H1 (cell line): ENCODE measurements around the gene PAX7. TPM values are rescaled to one million over a fixed set of nuclear protein-coding genes. Genes with fewer than 3 reads are reported as not detected.

ENCODE experiments used
- CTCF ChIA-PET: fragments of 300-600 bp; sonication (Branson Sonifier 250); formaldehyde crosslinking; loops from one replicate; lab custom pipeline; 2021; ENCODE audit not compliant: partially characterized antibody; lab: Charles Lee
- POLR2A ChIA-PET: fragments of 300-600 bp; sonication (Branson Sonifier 250); formaldehyde crosslinking; loops from one replicate; lab custom pipeline; 2021; ENCODE audit warnings: inconsistent platforms; ENCODE audit not compliant: partially characterized antibody; lab: Charles Lee
- DNase-seq, 2 experiments: peaks; one replicate each; pipeline versions ENCODE4 v3.0.0 to v3.0.0-alpha.2; 2010 to 2022; ENCODE audit warnings: low spot score in 2 of 2, low read depth in 1 of 2, mixed read lengths in 1 of 2
- FAIRE-seq: peaks from 2 replicates; lab custom pipeline; 2011; peaks lifted over from hg19 to GRCh38; lab: Jason Lieb, UNC
- H2AFZ ChIP-seq: 2 replicates; pipeline ENCODE4 v1.8.1; 2012; ENCODE audit warnings: low read length, inconsistent platforms
- H2AK5ac ChIP-seq: 2 replicates; pipeline ENCODE4 v1.6.1; 2013; ENCODE audit warnings: low read depth, low read length
- H2BK120ac ChIP-seq: replicated peaks from 2 replicates; pipeline ENCODE3; 2013; ENCODE audit warnings: low read depth, low read length, inconsistent platforms
- H2BK12ac ChIP-seq: 2 replicates; pipeline ENCODE4 v1.6.1; 2013; ENCODE audit warnings: low read depth, low read length
- H2BK15ac ChIP-seq: 2 replicates; pipeline ENCODE4 v1.6.1; 2013; ENCODE audit warnings: low read length
- H2BK20ac ChIP-seq: 2 replicates; pipeline ENCODE4 v1.6.1; 2013; ENCODE audit warnings: low read length
- H2BK5ac ChIP-seq: 2 replicates; pipeline ENCODE4 v1.6.1; 2013; ENCODE audit warnings: low read depth, low read length
- H3K14ac ChIP-seq: 2 replicates; pipeline ENCODE4 v1.6.1; 2013; ENCODE audit warnings: inconsistent platforms; ENCODE audit not compliant: insufficient read length
- H3K18ac ChIP-seq: 2 replicates; pipeline ENCODE4 v1.6.1; 2013; ENCODE audit warnings: low read length; ENCODE audit errors: extremely low read depth
- H3K23ac ChIP-seq: 2 replicates; pipeline ENCODE4 v1.6.1; 2013; ENCODE audit warnings: inconsistent platforms; ENCODE audit not compliant: insufficient read length
- H3K23me2 ChIP-seq: 2 replicates; pipeline ENCODE4 v1.6.1; 2013; ENCODE audit warnings: low read depth, low read length
- H3K27ac ChIP-seq: 2 replicates; pipeline ENCODE4 v1.6.1; 2011; ENCODE audit warnings: low read depth, low read length, inconsistent platforms
- H3K27me3 ChIP-seq, 4 experiments: replicated peaks in 1 of 4; 1 replicate in 1 of 4; 2 replicates in 3 of 4; pipeline versions ENCODE4 v1.6.1 to v1.8.1; 2011 to 2013; ENCODE audit warnings: low read length in 3 of 4, mild to moderate bottlenecking in 3 of 4, inconsistent platforms in 2 of 4, mixed read lengths in 2 of 4, moderate library complexity in 1 of 4; ENCODE audit not compliant: control insufficient read depth in 3 of 4, insufficient read depth in 3 of 4; ENCODE audit errors: extremely low read depth in 1 of 4
- H3K36me3 ChIP-seq, 4 experiments: 2 replicates each; pipeline versions ENCODE4 v1.6.1 to v1.8.1; 2011 to 2013; ENCODE audit warnings: mild to moderate bottlenecking in 4 of 4, low read length in 3 of 4, moderate library complexity in 2 of 4, control low read depth in 1 of 4, inconsistent platforms in 1 of 4; ENCODE audit not compliant: insufficient read depth in 4 of 4, control insufficient read depth in 2 of 4
- H3K4ac ChIP-seq: replicated peaks from 2 replicates; pipeline ENCODE3; 2013; ENCODE audit warnings: low read length, low read depth, mixed read lengths, inconsistent platforms; ENCODE audit not compliant: insufficient read length
- H3K4me1 ChIP-seq, 4 experiments: replicated peaks in 1 of 4; 1 replicate in 1 of 4; 2 replicates in 3 of 4; pipeline versions ENCODE4 v1.6.1 to v1.8.1; 2011 to 2013; ENCODE audit warnings: low read length in 3 of 4, inconsistent platforms in 2 of 4, mixed read lengths in 1 of 4; ENCODE audit not compliant: insufficient read depth in 4 of 4, control insufficient read depth in 3 of 4
- H3K4me2 ChIP-seq, 2 experiments: 2 replicates each; pipeline versions ENCODE4 v1.6.1 to v1.8.1; 2011 to 2013; ENCODE audit warnings: low read depth in 2 of 2, low read length in 2 of 2, control low read depth in 1 of 2, inconsistent platforms in 1 of 2, mild to moderate bottlenecking in 1 of 2; ENCODE audit not compliant: insufficient read depth in 1 of 2
- H3K4me3 ChIP-seq, 4 experiments: fragments of 200-600, 300-600 bp in 1 of 4; sonication (generic), shearing (Covaris generic), sonication (Bioruptor Twin) in 1 of 4; 2 replicates each; pipeline versions ENCODE4 v1.5.1 to v1.8.1; 2011 to 2016; ENCODE audit warnings: low read length in 4 of 4, low read depth in 3 of 4, control low read depth in 2 of 4, inconsistent platforms in 2 of 4, mild to moderate bottlenecking in 2 of 4, mixed read lengths in 1 of 4, moderate library complexity in 1 of 4; ENCODE audit not compliant: insufficient read depth in 2 of 4; ENCODE audit errors: extremely low read depth in 1 of 4
- H3K56ac ChIP-seq: replicated peaks from 2 replicates; pipeline ENCODE3; 2013; ENCODE audit warnings: low read depth, mild to moderate bottlenecking, mixed read lengths, low read length, inconsistent platforms; ENCODE audit not compliant: insufficient read length
- H3K79me1 ChIP-seq: 2 replicates; pipeline ENCODE4 v1.6.1; 2013; ENCODE audit warnings: low read depth, low read length, control low read depth
- H3K79me2 ChIP-seq, 2 experiments: 2 replicates each; pipeline versions ENCODE4 v1.6.1 to v1.8.1; 2012 to 2013; ENCODE audit warnings: low read length in 2 of 2, mild to moderate bottlenecking in 2 of 2, inconsistent platforms in 1 of 2; ENCODE audit not compliant: insufficient read depth in 2 of 2, control insufficient read depth in 1 of 2
- H3K9ac ChIP-seq, 4 experiments: replicated peaks in 1 of 4; 1 replicate in 1 of 4; 2 replicates in 3 of 4; pipeline versions ENCODE4 v1.6.1 to v1.8.1; 2011 to 2013; ENCODE audit warnings: low read depth in 3 of 4, low read length in 3 of 4, control low read depth in 2 of 4, mild to moderate bottlenecking in 2 of 4, moderate library complexity in 2 of 4, inconsistent platforms in 1 of 4; ENCODE audit errors: extremely low read depth in 1 of 4
- H3K9me3 ChIP-seq, 2 experiments: 2 replicates each; pipeline versions ENCODE4 v1.6.1 to v1.8.1; 2012 to 2013; ENCODE audit warnings: mild to moderate bottlenecking in 2 of 2, moderate library complexity in 2 of 2, control low read depth in 1 of 2, inconsistent platforms in 1 of 2, low read depth in 1 of 2, low read length in 1 of 2, mixed read lengths in 1 of 2; ENCODE audit not compliant: insufficient read depth in 2 of 2
- H4K20me1 ChIP-seq, 2 experiments: replicated peaks in 1 of 2; 2 replicates each; pipeline versions ENCODE3 to v1.8.1; 2011 to 2013; ENCODE audit warnings: inconsistent platforms in 2 of 2, low read length in 2 of 2, mild to moderate bottlenecking in 1 of 2; ENCODE audit not compliant: insufficient read depth in 2 of 2, control insufficient read depth in 1 of 2
- H4K5ac ChIP-seq: 2 replicates; pipeline ENCODE4 v1.6.1; 2013; ENCODE audit warnings: low read length, low read depth, mixed read lengths, inconsistent platforms; ENCODE audit not compliant: insufficient read length
- H4K8ac ChIP-seq: 2 replicates; pipeline ENCODE4 v1.8.0; 2013; ENCODE audit warnings: mild to moderate bottlenecking, moderate library complexity, low read length, inconsistent platforms; ENCODE audit not compliant: insufficient read depth; ENCODE audit errors: extremely low read depth
- H4K91ac ChIP-seq: replicated peaks from 2 replicates; pipeline ENCODE3; 2013; ENCODE audit warnings: low read length, mixed read lengths, inconsistent platforms; ENCODE audit not compliant: insufficient read length
- BCL11A ChIP-seq, 2 experiments: IDR thresholded peaks; one replicate each; pipeline ENCODE4 v1.6.1; 2011; ENCODE audit warnings: low read depth in 2 of 2, low read length in 2 of 2, mild to moderate bottlenecking in 2 of 2
- CREB1 ChIP-seq: IDR thresholded peaks from 2 replicates; pipeline ENCODE4 v1.6.1; 2012; ENCODE audit warnings: inconsistent platforms
- EZH2 ChIP-seq: fragments of 200-600 bp; sonication (generic); IDR thresholded peaks from 2 replicates; pipeline ENCODE4 v1.7.1; 2012; ENCODE audit warnings: low read depth, mild to moderate bottlenecking, moderate library complexity, low read length, inconsistent platforms; ENCODE audit not compliant: severe bottlenecking
- FOSL1 ChIP-seq: IDR thresholded peaks from 2 replicates; pipeline ENCODE4 v1.6.1; 2011; ENCODE audit warnings: mild to moderate bottlenecking, low read depth, low read length, moderate library complexity; ENCODE audit not compliant: insufficient read depth
- HDAC2 ChIP-seq, 2 experiments: fragments of 300-600 bp in 1 of 2; sonication (generic) in 1 of 2; IDR thresholded peaks; 2 replicates each; pipeline ENCODE4 v1.6.1; 2011 to 2012; ENCODE audit warnings: low read depth in 2 of 2, low read length in 2 of 2, mild to moderate bottlenecking in 2 of 2, moderate library complexity in 2 of 2, borderline replicate concordance in 1 of 2, inconsistent platforms in 1 of 2
- JUND ChIP-seq: IDR thresholded peaks from 2 replicates; pipeline ENCODE4 v1.6.1; 2011; ENCODE audit warnings: mild to moderate bottlenecking, improper control_type of control experiment, low read length
- KDM4A ChIP-seq: IDR thresholded peaks from one replicate; pipeline ENCODE4 v1.7.1; 2012; ENCODE audit warnings: low read depth, mild to moderate bottlenecking, moderate library complexity, low read length, inconsistent platforms; ENCODE audit not compliant: severe bottlenecking
- MAFK ChIP-seq: IDR thresholded peaks from 2 replicates; pipeline ENCODE4 v1.6.1; 2012; ENCODE audit warnings: low read depth, mild to moderate bottlenecking, improper control_type of control experiment, low read length
- NANOG ChIP-seq: IDR thresholded peaks from 2 replicates; pipeline ENCODE4 v1.6.1; 2011; ENCODE audit warnings: low read length, low read depth, mild to moderate bottlenecking, inconsistent platforms; ENCODE audit not compliant: insufficient read depth, poor library complexity, severe bottlenecking
- POU5F1 ChIP-seq: IDR thresholded peaks from 2 replicates; pipeline ENCODE4 v1.6.1; 2011; ENCODE audit warnings: low read depth, mild to moderate bottlenecking, low read length, moderate library complexity
- RBBP5 ChIP-seq: IDR thresholded peaks from 2 replicates; pipeline ENCODE4 v1.7.1; 2012; ENCODE audit warnings: low read depth, mild to moderate bottlenecking, inconsistent platforms, low read length, moderate library complexity, borderline replicate concordance
- RNF2 ChIP-seq: fragments of 200-900, 300-1000 bp; sonication (generic); IDR thresholded peaks from 2 replicates; pipeline ENCODE4 v1.7.1; 2016; ENCODE audit warnings: borderline replicate concordance, low read depth, mild to moderate bottlenecking, antibody characterized with exemption, low read length; ENCODE audit not compliant: poor library complexity, severe bottlenecking; ENCODE audit errors: missing control alignments
- SIN3A ChIP-seq, 2 experiments: IDR thresholded peaks in 1 of 2; conservative IDR thresholded peaks in 1 of 2; 2 replicates each; pipeline ENCODE4 v1.6.1; 2011 to 2012; ENCODE audit warnings: low read length in 2 of 2, improper control_type of control experiment in 1 of 2, low read depth in 1 of 2, mild to moderate bottlenecking in 1 of 2
- WGBS, 2 experiments: shearing (Covaris generic) in 1 of 2; methylation state at CpG; one replicate each; pipeline versions ENCODE4 v1.1.6 to v1.1.7; 2013 to 2015; ENCODE audit warnings: low lambda C conversion rate in 2 of 2, mixed read lengths in 2 of 2, inconsistent platforms in 1 of 2, low coverage in 1 of 2, missing lambda C conversion rate in 1 of 2; ENCODE audit not compliant: insufficient replicate concordance in 2 of 2, insufficient coverage in 1 of 2, insufficient read length in 1 of 2; ENCODE audit errors: extremely low coverage in 1 of 2, missing lambda C conversion rate in 1 of 2; 5-methylcytosine and 5-hydroxymethylcytosine counted together
- polyA plus RNA-seq, 7 experiments: library from polyadenylated mRNA; depleted of rRNA in 3 of 7; stranded (reverse) in 5 of 7; unstranded in 2 of 7; fragments of >200 nt in 5 of 7; fragments of 200-250 nt in 2 of 7; gene quantifications; 1 replicate in 5 of 7; 2 replicates in 1 of 7; 4 replicates in 1 of 7; pipeline versions ENCODE4 v1.2.1 to v1.2.3, GENCODE V29; 2011 to 2013; ENCODE audit warnings: missing spikeins in 2 of 7, mixed read lengths in 2 of 7
- total RNA-seq: library from RNA; stranded (reverse); fragmentation: NEBNext Ultra II Directional; extraction: Animal tissue kit (Norgen Biotek cat#: 25700); gene quantifications from 2 replicates; pipeline ENCODE4 v1.2.1, GENCODE V29; 2021

PAX7 gene
- total and polyA plus RNA-seq, 2 of the 8 experiments (the other 6 are each of a cell fraction or from before 2014, with no cell fraction given): not detected

GRCh38 chr1:18764362-18764761 is 133.7 kb downstream of the PAX7 start:
- DNase-seq (no peak), FAIRE-seq (no peak)
- no peak overlapping the region for H4K91ac ChIP-seq
- H4K20me1 ChIP-seq: peaks cover 0 to 2% of the 10 kb centered on the region in 2 experiments
- no peak overlapping the region for H2BK15ac ChIP-seq
- CTCF ChIA-PET: interaction anchor here (1.4 to 4.1 kb wide), 4 partner anchors 10 to 110 kb away, joined by 4 to 19 read pairs (median 4); no protein-coding TSS in a partner anchor
- no peak overlapping the region for H3K9ac ChIP-seq
- no peak overlapping the region for H2AFZ ChIP-seq
- no peaks in the 10 kb centered on the region for H3K79me2 ChIP-seq
- no peak overlapping the region for H2BK120ac ChIP-seq
- POLR2A ChIA-PET: interaction anchor here (1.3 kb wide), 1 partner anchor 13 kb away, joined by 4 read pairs; no protein-coding TSS in a partner anchor
- no peak overlapping the region for H3K27ac ChIP-seq
- H3K79me1 ChIP-seq: no peaks in the 10 kb centered on the region
- H2BK12ac ChIP-seq: no peak overlapping the region
- no peak overlapping the region for H3K56ac ChIP-seq
- no peak overlapping the region for H3K14ac ChIP-seq
- no peak overlapping the region for H4K5ac ChIP-seq
- 80% methylated on average over 7 of the region's 7 CpGs; no CpG with 5 or more reads in 1 of the 2 experiments for WGBS, 2 experiments
- H2BK5ac ChIP-seq: no peak overlapping the region
- no peak overlapping the region for H3K4me3 ChIP-seq
- H3K23ac ChIP-seq: no peak overlapping the region
- no peak overlapping the region for H2AK5ac ChIP-seq
- H2BK20ac ChIP-seq: no peak overlapping the region
- H4K8ac ChIP-seq: no peak overlapping the region
- peaks cover 0 to 2% (median 0%) of the 10 kb centered on the region in 4 experiments; a peak in 2 of 7 replicates for H3K27me3 ChIP-seq
- H3K36me3 ChIP-seq: no peaks in the 10 kb centered on the region
- no peaks in the 10 kb centered on the region for H3K9me3 ChIP-seq
- H3K4ac ChIP-seq: no peak overlapping the region
- no peaks in the 10 kb centered on the region for H3K4me1 ChIP-seq
- H3K4me2 ChIP-seq: no peak overlapping the region
- no peaks in the 10 kb centered on the region for H3K23me2 ChIP-seq
- no peak overlapping the region for H3K18ac ChIP-seq
- TF ChIP-seq JUND (no peak), CREB1 (no peak), POU5F1 (no peak), EZH2 (no peak), MAFK (no peak), FOSL1 (no peak), HDAC2 (IDR thresholded peaks at IDR 0.05; ENCODE audit: borderline replicate concordance in 1 of 2, low read depth in 2 of 2, low read length in 2 of 2) (no peak), SIN3A (conservative IDR thresholded peaks at IDR 0.05 in 1 of 2, IDR thresholded peaks at IDR 0.05 in 1 of 2; ENCODE audit: low read depth in 1 of 2, low read length in 2 of 2) (no peak), RNF2 (no peak), KDM4A (no peak), BCL11A (IDR thresholded peaks at IDR 0.05; ENCODE audit: low read depth in 2 of 2, low read length in 2 of 2) (no peak), NANOG (no peak), RBBP5 (no peak)
